CD4-positive, alpha-beta T cell treated with Interleukin-1 beta for 1 hour (primary cell): ENCODE measurements around the gene GYS2.
A peak's percentile ranks its signal among the peaks of the same experiment; 100 is the strongest.

Source experiments
- DNase-seq, 2 donors: peaks; one replicate each; pipeline ENCODE4 v3.0.0-alpha.2; 2020 to 2022

The GYS2 gene

DNA sequence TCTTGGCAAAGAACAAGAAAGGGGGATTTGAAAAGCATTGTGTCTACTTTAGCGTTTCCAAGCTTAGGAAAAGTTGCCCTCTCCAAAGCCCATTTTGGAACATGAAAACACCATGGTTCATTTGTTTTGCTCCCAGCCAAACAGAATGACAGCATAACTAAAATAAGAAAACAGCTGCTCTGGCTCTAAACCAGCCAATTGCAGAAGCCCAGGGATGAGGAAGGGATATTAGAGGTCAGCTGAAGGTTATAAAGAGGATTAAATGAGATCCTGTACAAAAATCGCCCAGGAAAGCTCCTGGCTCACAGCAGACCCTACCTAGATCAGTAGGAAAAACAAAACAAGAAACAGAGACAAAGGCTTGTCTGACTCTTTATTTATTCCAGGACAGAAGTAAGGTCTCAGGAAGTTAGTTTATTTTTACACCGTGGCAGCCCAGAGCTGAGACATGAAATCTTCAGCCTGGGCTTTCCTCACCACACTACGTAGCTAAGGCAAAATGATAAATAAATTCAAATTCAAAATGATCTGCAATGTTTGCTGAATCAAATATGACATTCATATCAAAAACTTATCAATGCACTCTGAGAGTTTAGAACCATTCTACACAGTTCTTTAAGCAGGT, 52.7 kb downstream of the GYS2 start:
- no peak for DNase-seq

DNA sequence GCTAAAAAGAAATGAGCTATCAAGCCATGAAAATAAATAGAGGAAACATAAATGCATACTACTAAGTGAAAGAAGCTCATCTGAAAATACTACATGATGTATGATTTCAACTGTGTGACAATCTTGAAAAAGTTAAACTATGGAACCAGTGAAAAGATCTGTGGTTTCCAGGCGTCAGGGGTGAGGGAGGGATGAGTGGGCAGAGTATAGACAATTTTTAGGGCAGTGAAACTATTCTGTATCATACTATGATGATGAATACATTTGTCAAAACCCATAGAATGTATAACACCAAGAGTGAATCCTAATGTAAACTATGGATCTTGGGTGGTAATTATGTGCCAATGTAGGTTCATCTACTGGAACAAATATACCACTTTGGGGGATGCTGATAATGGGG, 57.2 kb downstream of the GYS2 start:
- DNase-seq = no peak

DNA sequence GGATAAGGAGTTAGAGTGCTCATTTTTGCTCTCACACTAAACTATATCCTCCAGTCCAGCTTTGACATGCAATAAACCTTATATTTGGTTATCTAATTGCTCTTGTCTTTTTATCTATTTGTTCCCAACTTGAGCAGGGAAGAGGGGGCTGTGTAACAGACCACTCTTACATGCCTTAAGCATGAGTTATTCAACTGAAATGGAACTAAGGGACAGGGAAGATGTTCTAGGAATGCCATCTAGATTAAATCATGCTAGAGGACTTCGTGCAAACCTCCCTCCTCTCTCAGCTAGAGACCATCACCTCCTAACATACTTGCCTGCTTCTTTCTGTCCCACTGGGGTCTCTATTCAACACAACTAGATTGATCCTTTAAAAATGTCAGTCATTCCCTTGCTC, 57.9 kb downstream of the GYS2 start:
- DNase-seq = no peak

DNA sequence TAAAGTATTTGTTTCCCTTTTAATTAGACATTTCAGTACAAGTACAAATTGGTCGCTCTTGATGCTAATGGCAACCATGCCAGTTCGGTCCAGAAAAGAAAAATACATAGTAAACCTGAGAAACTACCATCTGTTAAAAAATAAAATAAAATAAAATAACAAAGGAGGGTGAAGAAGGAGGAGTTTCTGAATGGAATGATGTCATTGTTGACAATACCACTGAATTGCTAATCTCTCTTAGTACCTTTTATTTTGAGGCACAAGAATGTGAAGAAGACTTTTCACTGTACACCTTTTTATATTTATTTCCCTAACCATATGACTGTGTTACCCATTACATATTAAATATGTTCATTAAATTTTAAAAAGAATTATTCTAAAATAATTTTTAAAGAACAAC, 59.1 kb downstream of the GYS2 start:
- no peak for DNase-seq

DNA sequence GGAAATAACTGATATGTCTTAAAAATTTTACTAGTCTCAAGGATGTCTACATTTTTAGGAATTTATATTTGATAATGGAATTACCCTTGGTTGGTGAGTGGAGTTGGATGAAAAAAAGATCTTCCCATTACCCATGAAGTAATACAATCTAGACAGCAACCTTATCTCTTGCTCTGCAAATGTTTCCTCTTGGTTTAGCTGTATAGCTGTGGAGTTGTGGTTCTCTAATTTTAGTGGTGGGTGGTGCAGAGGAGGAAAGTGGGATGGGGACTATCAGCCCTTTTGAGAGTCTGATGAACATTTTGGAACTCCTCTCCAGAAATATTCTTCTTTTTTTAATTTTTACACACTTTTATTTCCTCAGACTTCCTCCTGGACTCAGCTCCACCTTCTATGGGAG, 61.5 kb downstream of the GYS2 start:
- DNase-seq = no peak

DNA sequence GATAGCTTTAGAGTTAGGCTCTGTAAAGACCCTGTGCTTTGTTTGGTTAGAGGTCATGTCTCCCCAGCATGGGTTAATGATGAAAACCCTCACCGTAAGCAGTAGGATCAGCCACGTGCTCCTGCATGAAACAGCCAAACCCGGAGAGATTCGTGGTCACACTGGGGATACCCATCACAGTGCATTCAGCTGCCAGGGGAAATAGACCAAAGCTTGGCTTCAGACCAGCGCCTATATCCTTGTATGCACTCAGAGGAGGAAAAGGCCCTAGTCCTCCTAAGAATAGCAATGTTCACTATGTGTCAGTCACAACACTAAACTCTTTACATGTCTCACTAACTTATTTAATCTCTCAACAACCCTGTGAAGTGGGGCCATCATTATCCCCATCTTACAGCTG, 62.2 kb downstream of the GYS2 start:
- no peak for DNase-seq

DNA sequence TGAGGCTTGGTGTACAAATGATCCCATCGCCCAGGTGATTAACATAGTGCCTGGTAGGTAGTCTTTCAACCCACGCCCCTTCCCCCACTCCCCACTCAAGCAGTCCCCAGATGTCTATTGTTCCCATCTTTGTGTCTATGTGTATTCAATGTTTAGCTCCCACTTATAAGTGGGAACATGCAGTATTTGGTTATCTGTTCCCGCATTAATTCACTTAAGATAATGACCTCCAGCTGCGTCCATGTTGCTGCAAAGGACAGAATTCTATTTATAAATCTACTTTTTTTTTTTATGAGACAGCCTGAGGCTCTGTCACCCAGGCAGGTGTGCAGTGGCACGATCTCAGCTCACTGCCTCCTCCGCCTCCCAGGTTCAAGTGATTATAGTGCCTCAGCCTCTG, 62.9 kb downstream of the GYS2 start:
- DNase-seq = no peak

DNA sequence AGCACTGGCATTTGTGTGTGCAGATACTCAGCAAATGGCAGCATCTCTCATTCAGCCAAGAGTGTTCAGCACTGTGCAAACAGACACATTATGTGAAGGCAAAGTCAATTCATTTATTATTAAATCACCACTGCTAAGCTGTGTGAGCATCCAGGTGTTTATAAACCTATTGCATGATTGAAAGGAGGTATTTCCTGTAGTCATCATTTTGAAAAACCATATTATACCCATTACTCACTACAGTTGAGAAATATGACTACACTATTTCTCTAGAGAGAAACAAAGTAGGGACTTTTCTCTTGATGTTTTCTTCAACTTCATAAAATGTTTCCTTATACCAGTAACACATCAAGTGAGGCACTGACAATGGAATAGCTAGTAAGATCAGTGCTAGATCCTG, 64.8 kb downstream of the GYS2 start:
- DNase-seq = no peak

DNA sequence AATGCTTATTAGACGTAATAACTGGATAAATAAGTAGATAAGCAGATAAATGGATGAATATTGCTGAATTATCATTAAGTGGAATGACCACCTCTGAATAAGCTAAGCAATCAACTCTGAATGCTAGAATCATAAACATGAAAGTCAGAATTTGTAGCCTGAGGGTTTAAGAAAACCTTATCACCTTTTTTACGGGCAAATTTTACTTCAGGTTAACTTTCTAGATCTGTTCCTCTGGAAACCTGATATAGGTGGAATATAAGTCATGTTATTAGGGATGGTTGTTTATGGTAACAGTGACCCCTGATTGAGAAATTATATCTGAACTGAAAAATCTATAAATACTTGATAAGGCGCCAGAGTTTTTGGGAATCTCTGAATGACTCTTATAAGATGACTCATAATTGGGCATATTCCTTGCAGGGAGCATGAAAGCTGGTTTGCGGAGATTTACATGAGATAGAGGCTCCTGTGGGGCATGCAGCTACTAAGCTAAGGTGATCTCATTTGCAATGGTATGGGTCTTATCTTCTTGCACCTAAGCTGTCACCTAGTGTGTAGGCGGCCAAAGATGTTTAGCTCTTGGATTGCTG, 66.5 kb downstream of the GYS2 start:
- no peak for DNase-seq

DNA sequence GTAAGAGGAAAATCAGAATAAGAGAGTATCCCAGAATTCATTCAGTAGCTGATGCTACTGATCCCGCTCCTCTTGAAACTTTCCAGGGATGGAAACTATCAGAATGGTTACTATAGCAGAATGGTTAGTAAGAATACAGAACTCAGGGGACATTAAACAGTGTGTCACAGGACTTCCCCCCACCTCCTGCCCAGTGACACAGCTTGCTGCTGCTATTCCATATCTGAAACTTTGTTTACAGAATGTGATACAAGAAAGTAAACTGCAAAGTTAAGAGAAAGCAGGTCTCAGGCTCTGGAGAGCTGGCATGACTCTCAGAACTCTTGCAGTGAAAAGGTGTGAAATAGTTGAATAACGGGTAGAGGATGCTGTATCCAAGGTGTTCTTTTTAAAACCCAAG, 75.2 kb downstream of the GYS2 start:
- DNase-seq = no peak

DNA sequence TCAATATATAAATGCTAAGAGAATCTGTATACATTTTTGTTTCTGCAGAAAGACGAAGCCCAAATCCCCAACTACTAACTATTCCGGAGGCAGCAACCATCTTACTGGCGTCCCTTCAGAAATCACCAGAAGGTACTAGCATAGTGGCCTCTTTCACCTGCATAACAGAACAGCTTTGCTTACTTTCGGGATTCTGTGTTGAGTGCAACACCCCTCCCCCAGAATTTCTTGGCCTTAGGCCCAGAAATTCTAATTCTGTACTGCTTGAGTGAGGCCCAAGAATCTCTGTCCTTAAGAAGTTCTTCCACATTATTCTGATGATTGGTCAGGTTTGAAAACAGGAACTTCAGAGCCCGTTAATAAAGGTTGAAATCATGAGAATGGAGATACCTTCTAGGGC, 75.7 kb downstream of the GYS2 start:
- no peak for DNase-seq

DNA sequence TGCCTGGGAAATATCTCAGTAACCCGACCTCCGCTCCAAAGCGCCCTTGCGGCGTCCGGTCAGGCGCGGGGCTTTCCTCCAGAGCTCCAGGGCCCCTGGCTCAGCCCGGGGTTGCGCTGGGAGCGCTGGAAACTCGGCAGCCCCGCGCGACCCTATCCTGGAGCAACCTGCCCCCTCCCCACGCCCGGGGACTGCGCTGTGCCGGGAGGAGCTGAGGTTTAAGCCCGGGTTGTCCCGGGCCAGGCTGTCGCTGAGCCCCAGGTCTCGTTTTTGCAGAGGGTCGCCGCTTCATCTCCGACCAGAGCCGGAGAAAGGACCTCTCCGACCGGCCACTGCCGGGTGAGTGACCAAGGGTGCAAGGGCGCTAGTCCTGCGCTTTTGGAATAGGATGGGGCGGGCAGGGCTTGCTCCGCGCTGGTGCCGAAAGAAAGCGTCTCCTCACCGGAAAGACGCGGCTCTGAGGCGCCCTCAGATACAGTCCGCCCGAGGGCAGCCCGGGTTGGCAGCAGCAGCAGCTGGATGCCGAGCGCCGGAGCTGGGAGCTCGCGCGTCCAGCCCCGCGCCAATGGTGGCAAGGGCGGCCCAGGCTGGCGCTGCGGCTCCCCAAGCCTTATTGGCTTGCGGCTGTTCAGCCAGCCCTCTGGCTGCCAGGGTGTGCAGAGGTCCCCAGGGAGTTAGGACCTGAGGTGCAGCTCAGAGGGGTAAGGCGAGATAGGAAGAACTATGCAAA, 77.0 kb downstream of the GYS2 start:
- DNase-seq = peak; percentile 49 to 51

DNA sequence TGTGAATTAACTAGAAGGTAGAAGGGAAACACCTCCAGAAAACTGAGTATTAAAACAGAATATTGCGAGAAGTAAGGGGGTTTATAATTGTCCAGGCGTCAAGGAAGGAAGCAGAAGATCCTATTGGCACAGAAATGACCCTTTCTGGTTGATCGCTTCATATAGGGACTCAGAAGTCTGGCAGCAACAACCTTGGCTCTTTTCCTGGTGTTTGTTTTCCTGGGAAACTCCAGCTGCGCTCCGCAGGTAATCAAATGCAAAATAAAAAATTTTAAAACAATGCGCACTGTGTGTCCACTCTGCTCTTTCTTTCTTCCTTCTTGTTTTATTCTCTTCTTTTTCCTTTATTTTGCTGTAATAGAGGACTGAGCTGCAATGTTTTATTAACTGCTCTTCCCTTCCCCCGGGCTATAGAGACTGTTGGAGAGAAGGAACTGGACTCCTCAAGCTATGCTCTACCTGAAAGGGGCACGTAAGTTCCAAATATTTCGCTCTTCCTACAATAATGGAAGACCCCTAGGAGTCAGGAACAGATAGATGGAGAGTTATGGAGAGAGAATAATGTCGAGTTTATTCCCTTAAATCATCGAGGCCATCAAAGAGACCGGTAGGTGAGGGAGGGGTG, 77.8 kb downstream of the GYS2 start:
- DNase-seq = no peak

DNA sequence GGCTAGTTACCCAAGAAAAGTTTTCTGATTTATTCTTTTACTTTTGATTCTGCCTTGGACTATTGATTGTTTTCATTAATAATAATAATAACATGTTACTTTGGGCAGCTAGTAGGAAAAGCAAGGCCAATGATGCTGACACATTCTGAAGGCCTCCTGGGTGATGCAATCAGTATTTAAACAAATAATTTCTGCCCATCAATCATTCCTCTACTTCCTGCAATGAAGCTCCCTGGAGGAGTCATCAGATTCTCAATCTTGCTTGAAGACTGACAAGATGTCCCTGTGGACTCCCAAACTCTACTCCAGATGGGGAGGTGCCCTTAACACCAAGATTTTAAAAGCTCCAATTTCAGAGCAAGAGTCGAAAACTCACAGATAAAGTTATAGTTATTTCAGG, 78.6 kb downstream of the GYS2 start, which contains the start of gene SPX:
Gene SPX (plus strand): TSS at position 244 of the 400 bp plus-strand sequence. CDS start 177 bp downstream, outside the sequence.
- DNase-seq = no peak

DNA sequence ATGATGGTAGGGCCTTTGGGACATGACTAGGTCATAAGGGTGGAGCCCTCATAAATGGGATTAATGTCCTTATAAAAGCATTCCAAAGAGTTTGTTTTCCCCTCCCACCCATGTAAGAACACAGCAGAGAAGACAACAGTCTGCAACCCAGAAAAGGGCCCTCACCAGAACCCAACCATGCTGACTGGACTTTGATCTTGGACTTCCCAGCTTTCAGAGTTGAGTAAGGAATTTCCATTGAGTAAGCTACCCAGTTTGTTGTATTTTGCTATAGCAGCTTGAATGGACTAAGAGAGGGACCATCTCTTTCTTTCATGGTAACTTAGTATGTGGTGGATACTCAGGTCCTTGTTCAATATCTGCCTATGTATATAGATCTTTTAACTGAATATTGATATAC, 81.5 kb downstream of the GYS2 start:
- no peak for DNase-seq

DNA sequence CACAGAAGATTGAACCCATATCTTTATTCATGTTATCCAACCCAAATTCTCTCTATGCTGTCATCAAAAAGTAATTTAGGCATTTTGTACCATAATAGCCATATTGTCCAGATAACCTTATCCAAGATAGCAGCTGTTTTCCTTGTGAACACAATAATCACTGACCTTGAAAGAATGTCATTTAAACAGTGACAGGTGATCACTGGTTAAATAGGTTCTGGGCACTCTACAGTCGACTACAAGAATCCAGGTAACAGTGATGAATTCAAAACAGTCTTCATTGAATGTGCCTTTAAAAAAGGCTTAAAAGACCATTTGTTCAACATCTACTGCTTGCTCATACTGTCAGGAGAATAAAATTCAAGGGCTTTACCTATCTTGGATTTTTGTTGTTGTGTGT, 83.1 kb downstream of the GYS2 start:
- DNase-seq = no peak

DNA sequence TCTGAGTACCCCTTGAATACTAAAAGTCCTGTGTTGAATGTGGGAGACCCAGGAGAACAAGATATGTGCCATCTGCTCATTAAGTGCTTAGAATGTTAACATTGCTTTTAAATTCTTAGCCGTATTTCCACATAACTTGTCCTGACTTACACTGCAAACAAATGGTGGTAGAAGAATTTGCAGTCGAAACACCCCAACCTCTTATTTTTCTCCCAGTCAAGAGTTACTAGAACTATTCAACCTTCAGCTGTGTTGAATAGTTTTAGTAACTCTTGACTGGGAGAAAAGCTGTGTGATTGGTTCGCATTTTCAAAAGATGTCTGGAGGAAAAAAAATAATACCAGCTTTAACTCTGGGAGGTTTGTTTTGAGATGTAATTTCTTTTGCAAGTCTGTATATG, 86.2 kb downstream of the GYS2 start:
- no peak for DNase-seq

DNA sequence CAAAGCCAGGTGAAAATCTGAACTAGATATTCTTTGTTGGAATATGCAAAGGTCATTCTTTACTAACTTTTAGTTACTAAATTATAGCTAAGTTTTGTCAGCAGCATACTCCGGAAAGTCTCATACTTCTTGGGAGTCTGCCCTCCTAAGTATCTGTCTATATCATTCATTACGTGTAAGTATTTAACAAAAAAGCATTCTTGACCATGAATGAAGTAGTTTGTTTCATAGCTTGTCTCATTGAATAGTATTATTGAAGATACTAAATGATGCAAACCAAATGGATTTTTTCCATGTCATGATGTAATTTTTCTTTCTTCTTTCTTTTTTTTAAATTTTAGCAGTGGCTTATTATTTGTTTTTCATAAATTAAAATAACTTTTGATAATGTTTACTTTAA, 88.4 kb downstream of the GYS2 start:
- DNase-seq = no peak

DNA sequence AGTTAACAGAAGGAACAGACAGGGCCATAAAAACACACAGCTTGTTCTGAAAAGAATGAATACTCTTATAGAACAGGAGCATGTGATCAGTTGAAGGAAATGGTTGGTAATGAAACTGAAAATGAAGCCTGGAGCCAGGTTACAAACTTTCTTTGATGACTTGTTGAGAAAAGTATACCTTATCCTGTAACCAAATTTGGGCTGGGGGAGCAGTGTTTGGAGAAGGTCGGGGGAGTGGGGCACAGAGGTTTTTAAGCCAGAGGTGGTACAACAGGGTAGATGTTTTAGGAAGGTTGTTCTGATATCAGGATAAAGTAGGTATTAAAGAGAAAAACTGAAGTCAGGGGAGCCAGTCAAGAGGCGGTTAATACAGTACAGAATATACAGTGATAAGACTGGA, 94.9 kb downstream of the GYS2 start:
- DNase-seq = peak in 1 of 2 donors; percentile 39

DNA sequence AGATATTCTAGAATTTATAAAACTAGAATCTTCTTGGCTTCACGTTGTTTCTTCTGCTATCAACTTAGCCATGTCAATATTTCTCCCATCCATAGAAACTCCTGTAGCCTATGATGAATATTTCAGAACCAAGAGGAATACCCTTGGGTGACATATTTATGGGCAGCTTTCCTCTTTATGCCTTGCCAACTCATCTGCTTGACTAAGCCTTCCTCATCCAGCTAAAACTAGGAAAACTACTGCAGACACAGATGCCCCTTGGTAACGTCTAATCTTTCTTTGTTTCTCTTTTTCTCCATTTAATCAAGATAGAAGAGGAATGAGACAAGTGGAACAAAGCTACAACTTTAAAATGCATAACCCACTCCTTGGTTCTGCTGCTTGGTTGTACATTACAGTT, 96.8 kb downstream of the GYS2 start:
- DNase-seq = no peak

DNA sequence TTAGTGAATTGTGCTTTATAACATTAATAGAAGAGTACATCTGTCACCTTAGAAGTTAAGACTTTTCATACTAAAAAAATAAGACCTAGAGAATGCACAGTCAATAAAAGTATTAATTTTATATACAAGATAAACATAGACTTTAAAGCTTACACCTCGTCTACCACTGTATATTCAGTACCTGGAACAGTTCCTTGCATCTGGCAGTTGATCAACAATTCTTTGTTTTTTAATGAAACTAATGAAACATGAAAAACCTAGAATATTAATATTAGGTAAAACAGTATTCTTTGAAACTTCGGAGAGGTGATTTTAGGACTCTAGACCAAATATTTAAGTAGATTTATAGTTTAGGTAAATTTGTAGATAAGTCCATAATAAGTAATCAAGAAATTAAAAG, 98.8 kb downstream of the GYS2 start:
- DNase-seq = no peak

DNA sequence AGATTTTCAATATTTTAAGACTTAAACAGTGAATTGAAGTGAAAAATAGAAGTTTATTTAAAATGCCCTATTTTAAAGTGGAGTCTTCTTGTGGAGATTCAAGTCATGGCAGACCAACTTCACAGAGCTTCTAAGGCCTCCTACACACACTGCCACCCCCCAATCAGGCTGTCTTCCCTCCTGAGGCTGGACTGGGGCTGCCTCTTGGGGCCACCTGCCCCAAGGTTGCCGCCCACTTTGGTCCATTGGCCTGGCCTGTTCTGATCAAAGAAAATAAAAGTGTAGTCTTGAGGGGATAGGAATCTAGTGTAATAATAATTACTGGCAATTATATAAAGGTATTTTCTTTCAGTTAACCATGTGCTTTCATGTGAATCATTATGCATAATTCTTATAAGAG, 101.8 kb downstream of the GYS2 start:
- no peak for DNase-seq

DNA sequence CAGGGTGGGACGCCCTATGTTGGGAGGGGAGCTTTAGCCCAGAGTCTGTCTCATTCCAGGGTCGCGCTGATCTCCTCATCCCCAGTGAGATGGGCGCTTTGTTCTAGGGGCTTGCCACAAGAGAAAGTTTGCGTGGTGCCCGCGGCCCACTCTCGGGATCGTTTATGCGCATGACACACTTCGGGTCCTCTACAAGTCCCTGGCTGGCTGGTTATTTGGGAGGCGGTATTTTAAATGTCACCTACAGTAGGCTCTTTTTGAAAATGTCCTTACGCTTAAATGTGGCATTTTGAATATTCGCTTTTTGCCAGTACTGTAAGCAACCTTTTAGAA, 102.5 kb downstream of the GYS2 start:
- DNase-seq = peak; percentile 25 to 40
